Adrenal gland (tissue), 12 donors: ENCODE measurements around the gene TP53I11. TPM values are rescaled to one million over a fixed set of nuclear protein-coding genes. Genes with fewer than 3 reads are reported as not detected.

ENCODE experiments used
- DNase-seq, 7 donors: peaks; one replicate each; pipeline ENCODE4 v3.0.0-alpha.2; 2019 to 2020
- H3K27ac ChIP-seq, 5 donors: fragments of 200-600 bp; sonication (generic) in 4 of 5; 1 replicate in 3 of 5; 2 replicates in 2 of 5; pipeline versions ENCODE4 v1.5.1 to v1.8.0; 2016 to 2020; ENCODE audit warnings: mild to moderate bottlenecking in 1 of 5
- H3K27me3 ChIP-seq: fragments of 200-600 bp; 2 replicates; pipeline ENCODE4 v1.8.0; 2021
- H3K36me3 ChIP-seq, 2 donors: fragments of 200-600 bp; replicated peaks in 1 of 2; 1 replicate in 1 of 2; 2 replicates in 1 of 2; pipeline versions ENCODE4 v1.5.1 to v1.8.0; 2018 to 2022
- H3K4me1 ChIP-seq, 2 donors: fragments of 200-600 bp; replicated peaks in 1 of 2; 1 replicate in 1 of 2; 2 replicates in 1 of 2; pipeline versions ENCODE4 v1.5.1 to v1.8.0; 2018 to 2021
- H3K4me3 ChIP-seq, 4 donors: fragments of 200-600 bp; sonication (generic) in 3 of 4; one replicate each; pipeline ENCODE4 v1.5.1; 2016 to 2018
- H3K9me3 ChIP-seq, 3 donors: fragments of 200-600 bp; sonication (generic) in 1 of 3; replicated peaks in 1 of 3; 1 replicate in 2 of 3; 2 replicates in 1 of 3; pipeline versions ENCODE4 v1.5.1 to v1.8.0; 2016 to 2021
- POLR2A ChIP-seq, 2 donors: fragments of 450-650 bp; IDR thresholded peaks; one replicate each; pipeline ENCODE4 v1.6.1; 2017; ENCODE audit warnings: antibody characterized with exemption in 2 of 2, mild to moderate bottlenecking in 2 of 2, moderate library complexity in 1 of 2
- WGBS, 4 donors: extraction: QIAGEN DNeasy Blood & Tissue Kit in 2 of 4; methylation state at CpG; one replicate each; pipeline versions ENCODE4 v1.1.5 to v1.1.7; 2013 to 2017; 5-methylcytosine and 5-hydroxymethylcytosine counted together
- intact Hi-C, 2 donors: fragments of 100-400 bp; cut with DNase I; formaldehyde crosslinking; loops; one replicate each; pipeline versions ENCODE4 v1.14.1 to v1.15.0; 2022 to 2023
- polyA plus RNA-seq, 3 donors: library from polyadenylated mRNA; stranded (reverse); fragments of 200-250 nt in 2 of 3; fragments of 350-450 nt in 1 of 3; fragmentation: Illumina TruSeq in 1 of 3; extraction: RNeasy Lipid Tissue Mini Kit (QIAGEN cat#74804) in 1 of 3; gene quantifications; one replicate each; pipeline ENCODE4 v1.2.3, GENCODE V29; 2013 to 2014
- total RNA-seq, 9 donors: library from RNA; depleted of rRNA in 4 of 9; stranded (reverse); fragments of >200 nt in 4 of 9; fragments of 120-200 nt in 1 of 9; fragmentation: NEBNext Ultra II Directional in 1 of 9; extraction: Animal tissue kit (Norgen Biotek cat#: 25700) in 1 of 9; gene quantifications; one replicate each; pipeline versions ENCODE4 v1.1.0 to v1.2.4, GENCODE V29; 2013 to 2023
- TF ChIP-seq, protein P1 (sequence below), 6 experiments: fragments of 450-650 bp in 4 of 6; fragments of 200-600 bp in 2 of 6; sonication (generic) in 1 of 6; IDR thresholded peaks; 1 replicate in 5 of 6; 2 replicates in 1 of 6; pipeline versions ENCODE4 v1.5.1 to v1.8.0; 2016 to 2021; ENCODE audit warnings: antibody characterized with exemption in 6 of 6, mild to moderate bottlenecking in 2 of 6, moderate library complexity in 1 of 6
- donor health status: healthy with polysubstance abuse.
- donor health status: Bipolar disorder and iron deficiency.
- donor health status: DM: yes; HTN: yes; CAD: no.
- donor health status: DM: no; HTN: no; CAD: no.
- donor health status: DM: no; HTN: no; CAD: no.
- donor health status: DM: yes; HTN: yes; CAD: no.

The TP53I11 gene
- total and polyA plus RNA-seq, 12 donors: 3.5 to 55.7 (median 31.0) TPM

- Histone ChIP-seq H3K4me3 (no peak overlapping the region), H3K36me3 (no peaks in the 10 kb centered on the region), H3K4me1 (no peaks in the 10 kb centered on the region), H3K27ac (no peak overlapping the region), H3K27me3 (no peaks in the 10 kb centered on the region), H3K9me3 (no peaks in the 10 kb centered on the region)
- 83 to 92% (median 90%) methylated on average over 3 of the region's 3 CpGs for WGBS, 4 donors
- intact Hi-C loops: no loop called here
- TF ChIP-seq, protein P1, sequence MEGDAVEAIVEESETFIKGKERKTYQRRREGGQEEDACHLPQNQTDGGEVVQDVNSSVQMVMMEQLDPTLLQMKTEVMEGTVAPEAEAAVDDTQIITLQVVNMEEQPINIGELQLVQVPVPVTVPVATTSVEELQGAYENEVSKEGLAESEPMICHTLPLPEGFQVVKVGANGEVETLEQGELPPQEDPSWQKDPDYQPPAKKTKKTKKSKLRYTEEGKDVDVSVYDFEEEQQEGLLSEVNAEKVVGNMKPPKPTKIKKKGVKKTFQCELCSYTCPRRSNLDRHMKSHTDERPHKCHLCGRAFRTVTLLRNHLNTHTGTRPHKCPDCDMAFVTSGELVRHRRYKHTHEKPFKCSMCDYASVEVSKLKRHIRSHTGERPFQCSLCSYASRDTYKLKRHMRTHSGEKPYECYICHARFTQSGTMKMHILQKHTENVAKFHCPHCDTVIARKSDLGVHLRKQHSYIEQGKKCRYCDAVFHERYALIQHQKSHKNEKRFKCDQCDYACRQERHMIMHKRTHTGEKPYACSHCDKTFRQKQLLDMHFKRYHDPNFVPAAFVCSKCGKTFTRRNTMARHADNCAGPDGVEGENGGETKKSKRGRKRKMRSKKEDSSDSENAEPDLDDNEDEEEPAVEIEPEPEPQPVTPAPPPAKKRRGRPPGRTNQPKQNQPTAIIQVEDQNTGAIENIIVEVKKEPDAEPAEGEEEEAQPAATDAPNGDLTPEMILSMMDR (IDR thresholded peaks at IDR 0.05): no peak
- TF ChIP-seq POLR2A (IDR thresholded peaks at IDR 0.05): no peak
- DNase-seq: no peak
Measured at GRCh38 chr11:44962464-44962863, 11.8 kb upstream of the TP53I11 start.

GRCh38 chr11:44960200-44960845 is 9.6 kb upstream of the TP53I11 start:
- intact Hi-C loops: no loop called here
- no peak for DNase-seq
- Histone ChIP-seq H3K27me3 (no peaks in the 10 kb centered on the region), H3K4me3 (no peak overlapping the region), H3K27ac (no peak overlapping the region), H3K9me3 (no peaks in the 10 kb centered on the region), H3K36me3 (no peaks in the 10 kb centered on the region), H3K4me1 (peaks cover 0 to 7% of the 10 kb centered on the region in 2 donors)
- TF ChIP-seq, protein P1 (IDR thresholded peaks at IDR 0.05): no peak
- no peak for TF ChIP-seq POLR2A (IDR thresholded peaks at IDR 0.05)
- WGBS, 4 donors: 41 to 52% (median 45%) methylated on average over 7 of the region's 7 CpGs

DNA sequence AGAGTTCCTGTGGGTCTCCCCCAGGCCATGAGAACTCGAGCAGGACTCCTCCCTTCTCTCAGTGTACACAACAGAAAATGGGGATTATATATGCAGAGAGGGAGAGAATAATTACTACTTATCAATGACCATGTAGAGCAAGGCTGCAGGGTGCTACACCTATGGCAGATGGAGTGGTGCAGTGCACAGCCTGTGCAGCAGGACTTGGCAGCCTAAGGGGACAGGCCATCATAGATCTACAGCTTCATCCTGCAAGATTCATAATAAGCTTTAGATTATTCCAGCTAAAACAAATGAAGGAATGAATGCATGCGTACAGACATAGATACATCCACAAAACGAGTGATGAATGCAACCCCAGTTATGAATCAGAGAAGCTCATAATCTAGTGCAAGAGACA is 8.4 kb upstream of the TP53I11 start:
- intact Hi-C loops: no loop called here
- Histone ChIP-seq H3K36me3 (no peaks in the 10 kb centered on the region), H3K9me3 (no peaks in the 10 kb centered on the region), H3K4me3 (no peak overlapping the region), H3K27me3 (no peaks in the 10 kb centered on the region), H3K27ac (no peak overlapping the region), H3K4me1 (peaks cover 0 to 18% of the 10 kb centered on the region in 2 donors)
- 79 to 89% (median 84%) methylated on average over 3 of the region's 3 CpGs for WGBS, 4 donors
- TF ChIP-seq, protein P1 (IDR thresholded peaks at IDR 0.05): no peak
- no peak for TF ChIP-seq POLR2A (IDR thresholded peaks at IDR 0.05)
- DNase-seq: no peak

DNA sequence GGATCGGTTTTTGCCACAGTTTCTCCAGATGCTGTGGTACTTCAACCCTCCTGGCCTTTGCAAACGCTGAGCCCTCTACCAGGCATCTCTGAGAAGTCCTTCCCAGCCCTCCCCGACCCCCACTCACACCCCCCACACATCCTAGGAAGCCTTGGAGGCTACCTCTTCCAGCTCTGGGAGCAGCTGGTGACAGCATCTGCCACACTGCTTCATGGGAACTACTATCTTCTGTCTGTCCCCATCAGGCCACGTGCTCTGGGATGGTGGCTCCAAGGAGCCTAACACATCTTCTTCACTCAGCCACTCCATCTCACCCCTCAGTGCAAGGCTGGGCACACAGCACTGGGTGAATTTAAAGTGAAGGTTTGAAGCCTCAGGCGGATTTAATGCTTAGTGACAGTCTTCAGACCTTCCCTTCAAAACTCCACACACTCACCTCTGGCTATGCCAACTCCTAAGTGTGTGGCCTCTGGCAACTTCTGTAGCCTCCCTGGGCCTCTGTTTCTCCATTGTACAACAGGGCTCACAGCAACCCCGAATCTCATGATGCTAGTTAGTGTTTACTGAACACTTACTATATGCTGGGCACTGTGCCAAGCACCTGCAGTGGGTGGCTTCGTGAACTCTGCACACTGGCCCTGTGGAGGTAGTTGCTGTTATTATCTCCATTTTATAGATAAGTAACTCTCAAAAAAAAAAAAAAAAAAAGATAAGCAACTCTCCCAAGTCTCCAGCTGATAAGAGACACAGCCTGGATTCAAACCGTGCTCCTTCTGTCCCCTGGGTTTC is 7.3 kb upstream of the TP53I11 start:
- H3K9me3 ChIP-seq: no peaks in the 10 kb centered on the region
- intact Hi-C loops: no loop called here
- WGBS, 4 donors: 64 to 77% (median 71%) methylated on average over 8 of the region's 8 CpGs

More for the DNA sequence above, 7.3 kb upstream of the TP53I11 start:
- no peak for TF ChIP-seq POLR2A (IDR thresholded peaks at IDR 0.05)
- TF ChIP-seq, protein P1 (IDR thresholded peaks at IDR 0.05): no peak
- Histone ChIP-seq H3K36me3 (no peaks in the 10 kb centered on the region), H3K27me3 (no peaks in the 10 kb centered on the region), H3K27ac (no peak overlapping the region), H3K4me1 (peaks cover 0 to 19% of the 10 kb centered on the region in 2 donors), H3K4me3 (no peak overlapping the region)
- DNase-seq: no peak
